Tibial nerve (tissue), 4 donors: ENCODE results near the gene ANKRD61. TPM values are rescaled to one million over a fixed set of nuclear protein-coding genes. Genes with fewer than 3 reads are reported as not detected.
"Not testable (repeated sequence)": the region's sequence is repeated elsewhere in the genome, so short reads cannot be mapped to it uniquely, and the experiment has no call there.

Experiments
- DNase-seq, 2 donors: peaks; one replicate each; pipeline ENCODE4 v3.0.0-alpha.2; 2019; ENCODE audit warnings: low spot score in 2 of 2
- H3K27ac ChIP-seq, 4 donors: fragments of 200-600 bp; sonication (generic) in 3 of 4; one replicate each; pipeline ENCODE4 v1.5.1; 2017 to 2019; ENCODE audit warnings: mild to moderate bottlenecking in 1 of 4
- H3K27me3 ChIP-seq, 2 donors: fragments of 200-600 bp; sonication (generic) in 1 of 2; one replicate each; pipeline versions ENCODE4 v1.5.1 to v1.6.0; 2017 to 2019
- H3K36me3 ChIP-seq, 3 donors: fragments of 200-600 bp; sonication (generic); one replicate each; pipeline ENCODE4 v1.5.1; 2018 to 2019
- H3K4me1 ChIP-seq, 4 donors: fragments of 200-600 bp; sonication (generic) in 3 of 4; one replicate each; pipeline ENCODE4 v1.5.1; 2017 to 2019
- H3K4me3 ChIP-seq, 4 donors: fragments of 200-600 bp; sonication (generic) in 3 of 4; one replicate each; pipeline ENCODE4 v1.5.1; 2017 to 2019; ENCODE audit warnings: mild to moderate bottlenecking in 1 of 4, moderate library complexity in 1 of 4
- H3K9me3 ChIP-seq, 4 donors: fragments of 200-600 bp; sonication (generic) in 3 of 4; one replicate each; pipeline ENCODE4 v1.5.1; 2017 to 2019
- EP300 ChIP-seq, 2 donors: sonication (generic); formaldehyde crosslinking; IDR thresholded peaks; one replicate each; pipeline ENCODE4 v1.6.1; 2017; ENCODE audit warnings: antibody characterized with exemption in 2 of 2, mild to moderate bottlenecking in 1 of 2
- POLR2A ChIP-seq, 2 donors: fragments of 450-650 bp; IDR thresholded peaks; one replicate each; pipeline ENCODE4 v1.6.1; 2017; ENCODE audit warnings: antibody characterized with exemption in 2 of 2, mild to moderate bottlenecking in 2 of 2, moderate library complexity in 2 of 2
- WGBS, 2 donors: methylation state at CpG; one replicate each; pipeline ENCODE4 v1.1.5; 2018; 5-methylcytosine and 5-hydroxymethylcytosine counted together
- total RNA-seq, 4 donors: library from RNA; depleted of rRNA; stranded (reverse); fragments of >200 nt; gene quantifications; one replicate each; pipeline ENCODE4 v1.1.0, GENCODE V29; 2016
- TF ChIP-seq, protein P1 (sequence below), 5 experiments: fragments of 200-600 bp in 3 of 5; fragments of 450-650 bp in 2 of 5; sonication (generic) in 3 of 5; IDR thresholded peaks; one replicate each; pipeline ENCODE4 v1.5.1; 2016 to 2019; ENCODE audit warnings: antibody characterized with exemption in 5 of 5, mild to moderate bottlenecking in 3 of 5, moderate library complexity in 2 of 5

ANKRD61 gene
- total RNA-seq, 4 donors from 2014 or later, result 0.63 TPM; not detected in 3

DNA sequence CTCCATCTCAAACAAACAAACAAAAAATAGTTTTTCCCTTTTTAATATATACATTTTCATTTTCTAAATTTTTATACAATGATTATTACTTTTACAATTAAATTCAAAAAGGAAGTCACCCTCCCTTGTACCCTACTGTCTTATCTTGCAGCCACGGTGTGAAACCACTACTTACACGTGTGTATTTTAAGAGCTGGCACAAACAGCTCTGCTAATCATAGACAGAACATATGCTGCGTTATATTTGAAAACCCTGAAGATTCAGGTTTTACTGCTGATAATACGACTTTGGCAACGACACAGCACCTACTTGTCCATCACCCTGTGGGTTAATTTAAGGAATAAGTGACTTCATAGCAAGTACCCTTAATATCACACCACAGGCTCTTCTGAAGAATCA lies 991 bp downstream of the ANKRD61 start:
- Histone ChIP-seq H3K4me1 (no peaks in the 10 kb centered on the region), H3K9me3 (no peaks in the 10 kb centered on the region), H3K27ac (no peak overlapping the region), H3K4me3 (no peak overlapping the region), H3K27me3 (no peaks in the 10 kb centered on the region), H3K36me3 (peaks cover 0 to 97% (median 32%) of the 10 kb centered on the region in 3 donors)
- 83 to 87% methylated on average over 5 of the region's 5 CpGs for WGBS, 2 donors
- TF ChIP-seq POLR2A (IDR thresholded peaks at IDR 0.05), result no peak
- TF ChIP-seq EP300 (IDR thresholded peaks at IDR 0.05), result no peak
- TF ChIP-seq, protein P1, sequence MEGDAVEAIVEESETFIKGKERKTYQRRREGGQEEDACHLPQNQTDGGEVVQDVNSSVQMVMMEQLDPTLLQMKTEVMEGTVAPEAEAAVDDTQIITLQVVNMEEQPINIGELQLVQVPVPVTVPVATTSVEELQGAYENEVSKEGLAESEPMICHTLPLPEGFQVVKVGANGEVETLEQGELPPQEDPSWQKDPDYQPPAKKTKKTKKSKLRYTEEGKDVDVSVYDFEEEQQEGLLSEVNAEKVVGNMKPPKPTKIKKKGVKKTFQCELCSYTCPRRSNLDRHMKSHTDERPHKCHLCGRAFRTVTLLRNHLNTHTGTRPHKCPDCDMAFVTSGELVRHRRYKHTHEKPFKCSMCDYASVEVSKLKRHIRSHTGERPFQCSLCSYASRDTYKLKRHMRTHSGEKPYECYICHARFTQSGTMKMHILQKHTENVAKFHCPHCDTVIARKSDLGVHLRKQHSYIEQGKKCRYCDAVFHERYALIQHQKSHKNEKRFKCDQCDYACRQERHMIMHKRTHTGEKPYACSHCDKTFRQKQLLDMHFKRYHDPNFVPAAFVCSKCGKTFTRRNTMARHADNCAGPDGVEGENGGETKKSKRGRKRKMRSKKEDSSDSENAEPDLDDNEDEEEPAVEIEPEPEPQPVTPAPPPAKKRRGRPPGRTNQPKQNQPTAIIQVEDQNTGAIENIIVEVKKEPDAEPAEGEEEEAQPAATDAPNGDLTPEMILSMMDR (IDR thresholded peaks at IDR 0.05), result no peak
- no peak for DNase-seq

DNA sequence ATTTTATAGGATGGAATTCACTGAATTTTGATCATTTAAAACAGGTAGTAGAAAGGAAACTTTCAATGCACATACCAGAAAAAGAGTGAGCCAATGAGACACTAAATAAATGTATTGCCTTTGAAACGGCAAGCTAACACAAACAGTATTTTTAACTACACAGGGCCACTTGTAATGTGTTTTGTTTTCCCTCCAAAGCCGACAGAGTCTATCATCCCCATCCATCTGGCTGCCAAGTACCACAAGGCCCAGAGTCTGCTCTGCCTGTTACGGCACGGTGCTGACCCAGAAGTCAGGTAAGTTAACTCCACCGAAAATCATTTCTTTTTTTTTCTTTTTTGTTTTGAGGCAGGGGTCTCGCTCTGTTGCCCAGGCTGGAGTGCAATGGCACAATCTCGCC lies 1.5 kb downstream of the ANKRD61 start:
- H3K36me3 ChIP-seq, result peaks cover 0 to 97% (median 34%) of the 10 kb centered on the region in 3 donors
- no peak for DNase-seq

DNA sequence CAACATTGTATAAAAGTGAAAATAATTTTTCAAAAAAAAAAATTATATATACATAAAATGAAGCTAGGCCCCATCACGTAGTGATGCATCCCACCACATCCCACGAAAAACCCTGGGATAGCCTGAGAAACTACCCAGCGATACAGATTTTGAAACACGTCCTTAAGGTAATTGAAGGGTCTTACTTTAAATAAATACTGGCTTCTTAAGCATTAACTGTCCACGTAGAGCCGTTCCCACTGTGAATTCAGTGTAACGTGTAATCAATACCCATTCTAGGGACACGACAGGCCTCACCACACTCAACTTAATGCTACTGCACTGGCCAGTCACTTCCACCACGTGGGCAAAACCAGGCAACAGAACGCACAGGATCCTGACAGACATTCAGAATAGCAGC lies 4.0 kb downstream of the ANKRD61 start:
- Histone ChIP-seq H3K36me3 (peaks cover 0 to 97% (median 35%) of the 10 kb centered on the region in 3 donors), H3K9me3 (no peaks in the 10 kb centered on the region), H3K27me3 (no peaks in the 10 kb centered on the region), H3K4me1 (no peaks in the 10 kb centered on the region), H3K27ac (no peak overlapping the region), H3K4me3 (no peak overlapping the region)
- DNase-seq, result no peak
- 91 to 92% methylated on average over 10 of the region's 10 CpGs for WGBS, 2 donors
- no peak for TF ChIP-seq POLR2A (IDR thresholded peaks at IDR 0.05)
- no peak for TF ChIP-seq EP300 (IDR thresholded peaks at IDR 0.05)
- TF ChIP-seq, protein P1 (IDR thresholded peaks at IDR 0.05), result no peak

More for the DNA sequence above, 1.5 kb downstream of the ANKRD61 start:
- H3K9me3 ChIP-seq, result no peaks in the 10 kb centered on the region
- no peaks in the 10 kb centered on the region for H3K4me1 ChIP-seq
- H3K4me3 ChIP-seq, result no peak overlapping the region
- TF ChIP-seq, protein P1 (IDR thresholded peaks at IDR 0.05), result no peak
- no peak for TF ChIP-seq POLR2A (IDR thresholded peaks at IDR 0.05)
- no peak for TF ChIP-seq EP300 (IDR thresholded peaks at IDR 0.05)
- H3K27me3 ChIP-seq, result no peaks in the 10 kb centered on the region
- 81 to 85% methylated on average over 7 of the region's 7 CpGs for WGBS, 2 donors
- no peak overlapping the region for H3K27ac ChIP-seq

DNA sequence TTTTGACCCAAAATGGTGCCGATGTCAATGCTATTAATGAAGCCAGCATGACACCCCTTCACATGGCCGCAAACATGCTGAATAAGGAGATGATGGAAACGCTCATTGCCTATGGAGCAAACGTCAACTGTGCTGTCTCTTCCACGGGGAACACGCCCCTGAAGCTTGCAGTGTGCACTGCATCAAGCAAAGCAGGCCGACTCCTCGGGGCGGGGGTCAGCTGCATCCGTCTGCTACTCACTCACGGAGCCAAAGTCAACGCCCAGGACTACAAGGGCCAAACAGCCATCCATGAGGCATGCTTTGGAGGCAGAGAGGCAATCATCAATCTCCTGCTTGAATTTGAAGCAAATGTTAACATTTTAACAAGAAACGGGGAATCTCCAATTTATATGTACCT lies 4.5 kb downstream of the ANKRD61 start:
- H3K27ac ChIP-seq, result no peak overlapping the region
- no peak for DNase-seq
- H3K4me3 ChIP-seq, result no peak overlapping the region
- H3K27me3 ChIP-seq, result no peaks in the 10 kb centered on the region
- TF ChIP-seq POLR2A (IDR thresholded peaks at IDR 0.05) (no peak), EP300 (IDR thresholded peaks at IDR 0.05) (no peak)
- TF ChIP-seq, protein P1 (IDR thresholded peaks at IDR 0.05), result no peak
- peaks cover 0 to 97% (median 38%) of the 10 kb centered on the region in 3 donors for H3K36me3 ChIP-seq
- no peaks in the 10 kb centered on the region for H3K9me3 ChIP-seq
- no peaks in the 10 kb centered on the region for H3K4me1 ChIP-seq
- 87 to 90% methylated on average over 13 of the region's 13 CpGs for WGBS, 2 donors

DNA sequence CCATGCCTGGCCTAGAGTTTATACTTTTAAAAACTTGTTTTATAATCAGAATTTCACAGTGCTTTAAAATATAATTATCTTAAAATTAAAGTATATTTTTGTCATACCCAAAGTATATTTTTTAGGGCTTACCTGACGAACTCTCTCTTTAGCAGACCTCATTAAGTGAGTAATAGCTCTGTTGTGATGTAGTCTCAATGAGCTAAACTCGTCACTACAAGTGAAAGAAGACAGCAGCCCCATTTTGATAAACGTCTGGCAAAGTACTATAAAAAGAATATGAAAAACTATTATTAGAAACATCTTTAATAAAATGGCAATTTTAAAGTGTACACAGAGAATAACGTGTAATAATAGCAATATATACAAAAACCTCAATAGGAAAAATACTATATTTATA lies 18.6 kb downstream of the ANKRD61 start:
- H3K27me3 ChIP-seq, result no peaks in the 10 kb centered on the region
- no peak for DNase-seq
- H3K4me3 ChIP-seq, result no peak overlapping the region
- 70 to 75% methylated on average over 4 of the region's 4 CpGs for WGBS, 2 donors
- no peaks in the 10 kb centered on the region for H3K9me3 ChIP-seq
- no peaks in the 10 kb centered on the region for H3K4me1 ChIP-seq
- peaks cover 0 to 93% (median 26%) of the 10 kb centered on the region in 3 donors for H3K36me3 ChIP-seq
- TF ChIP-seq EP300 (IDR thresholded peaks at IDR 0.05) (no peak), POLR2A (IDR thresholded peaks at IDR 0.05) (no peak)
- TF ChIP-seq, protein P1 (IDR thresholded peaks at IDR 0.05), result no peak
- H3K27ac ChIP-seq, result no peak overlapping the region

DNA sequence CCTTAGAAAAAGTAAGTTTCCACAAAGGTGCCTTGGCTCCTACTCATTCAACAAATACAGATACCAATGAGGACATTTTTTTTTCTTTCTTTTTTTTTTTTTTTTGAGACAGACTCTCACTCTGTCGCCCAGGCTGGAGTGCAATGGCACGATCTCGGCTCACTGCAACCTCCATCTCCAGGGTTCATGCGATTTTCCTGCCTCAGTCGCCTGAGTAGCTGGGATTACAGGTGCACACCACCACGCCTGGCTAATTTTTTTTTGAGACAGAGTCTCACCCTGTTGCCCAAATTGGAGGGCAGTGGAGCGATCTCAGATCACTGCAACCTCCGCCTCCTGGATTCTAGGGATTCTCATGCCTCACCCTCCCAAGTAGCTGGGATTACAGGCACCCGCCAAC lies 20.0 kb downstream of the ANKRD61 start:
- not testable (repeated sequence) for H3K4me1 ChIP-seq, H3K4me3 ChIP-seq, H3K27me3 ChIP-seq, DNase-seq, H3K9me3 ChIP-seq, H3K27ac ChIP-seq
- WGBS, 2 donors, result 93 to 95% methylated on average over 9 of the region's 9 CpGs
- H3K36me3 ChIP-seq, result peaks cover 0 to 83% (median 20%) of the 10 kb centered on the region in 3 donors
